ENCODE measurements around the gene AHSP. TPM values are rescaled to one million over a fixed set of nuclear protein-coding genes. Genes with fewer than 3 reads are reported as not detected.
"Not testable (repeated sequence)": the region's sequence is repeated elsewhere in the genome, so short reads cannot be mapped to it uniquely, and the experiment has no call there.

AHSP gene
- polyA plus RNA-seq, 3 donors: 6.2 to 9.4 (median 8.4) TPM

DNA sequence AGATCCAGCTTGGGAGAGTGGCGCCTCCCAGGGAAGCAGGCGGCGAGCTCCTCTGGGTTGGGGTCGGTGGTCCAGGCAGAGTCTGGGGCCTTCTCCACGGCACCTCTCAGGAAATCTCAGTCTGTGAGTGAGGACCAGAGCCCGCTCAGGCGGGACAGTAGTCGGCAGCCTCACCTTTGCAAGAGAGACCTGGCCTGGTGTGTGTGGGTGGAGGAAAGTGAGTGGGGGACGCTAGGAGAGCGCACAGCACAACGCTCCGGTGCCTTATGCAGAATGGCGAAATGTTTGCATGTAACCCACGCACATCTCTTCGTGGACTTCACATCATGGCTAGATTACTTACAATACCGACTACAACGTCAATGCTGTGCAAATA is 2.2 kb downstream of the AHSP start:
- DNase-seq (ENCODE audit: low read depth in 3 of 3, low spot score in 2 of 3): no peak

DNA sequence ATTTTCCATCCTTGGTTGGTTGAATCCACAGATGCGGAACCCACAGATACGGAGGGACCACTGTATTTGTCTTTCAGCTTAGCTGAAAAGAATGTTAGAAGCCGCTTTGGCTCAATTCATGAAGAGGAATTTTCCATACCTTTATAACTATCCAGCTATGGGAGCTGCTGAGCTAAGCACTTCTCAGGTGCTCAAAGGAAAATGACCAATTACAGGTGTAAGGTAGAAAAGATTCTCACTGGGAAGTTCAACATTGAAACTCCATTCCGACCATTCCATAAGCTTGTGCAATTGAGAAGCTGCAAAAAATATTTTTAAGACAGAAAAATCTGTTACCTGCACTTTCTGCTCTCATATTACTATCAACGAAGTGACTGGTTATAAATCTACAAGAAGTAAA is 2.7 kb downstream of the AHSP start:
- DNase-seq (ENCODE audit: low read depth in 3 of 3, low spot score in 2 of 3): no peak

DNA sequence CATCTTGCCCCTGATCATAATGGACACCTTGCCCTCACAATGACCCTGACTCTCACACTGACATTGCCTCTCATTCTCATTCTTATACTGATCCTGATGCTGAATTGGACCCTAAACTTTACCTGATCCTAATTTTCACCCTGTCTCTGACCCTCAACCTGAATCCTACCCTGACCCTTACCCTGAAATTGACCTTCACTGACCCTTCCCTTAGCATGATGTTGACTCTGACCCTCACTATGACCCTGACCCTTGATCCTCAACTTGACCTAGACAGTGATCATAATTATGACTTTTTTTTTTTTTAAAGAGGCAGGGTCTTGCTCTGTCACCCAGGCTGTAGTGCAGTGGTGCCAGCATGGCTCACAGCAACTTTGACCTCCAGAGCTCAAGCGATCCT is 3.4 kb downstream of the AHSP start:
- no peak for DNase-seq (ENCODE audit: low read depth in 3 of 3, low spot score in 2 of 3)

DNA sequence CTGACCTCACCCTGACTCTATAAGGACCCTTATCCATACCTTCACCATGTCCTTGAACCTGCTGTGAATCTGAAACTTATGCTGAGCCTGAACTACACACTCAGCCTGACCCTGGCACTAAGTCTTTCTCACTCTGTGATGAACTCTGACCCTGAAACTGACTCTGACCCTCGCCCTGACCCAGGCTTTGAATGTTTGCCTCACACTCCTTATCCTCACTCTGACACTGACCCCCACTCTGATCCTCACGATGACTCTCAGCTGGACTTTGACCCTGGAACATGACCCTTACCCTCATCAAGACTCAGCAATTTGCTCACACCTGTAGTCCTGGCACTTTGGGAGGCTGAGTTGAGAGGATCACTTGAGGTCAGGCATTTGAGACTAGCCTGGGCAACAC is 4.4 kb downstream of the AHSP start:
- no peak for DNase-seq (ENCODE audit: low read depth in 3 of 3, low spot score in 2 of 3)

DNA sequence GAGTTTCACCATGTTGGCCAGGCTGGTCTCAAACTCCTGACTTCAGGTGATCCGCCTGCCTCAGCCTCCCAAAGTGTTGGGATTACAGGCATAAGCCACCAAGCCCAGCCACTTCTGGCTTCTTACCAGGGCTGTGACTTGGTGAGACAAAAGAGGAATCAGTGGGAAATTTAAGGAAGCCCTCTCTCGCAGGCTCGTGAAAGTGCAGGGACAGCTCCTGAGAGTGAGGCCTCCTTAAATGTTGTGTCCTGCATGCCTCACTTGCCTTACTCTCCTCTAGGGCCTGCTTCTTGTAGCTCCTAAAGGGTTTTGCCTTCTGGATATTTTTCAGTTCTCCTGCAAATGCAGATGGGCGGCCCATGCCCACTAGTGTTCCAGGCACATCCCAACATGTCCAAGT is 5.2 kb downstream of the AHSP start:
- no peak for DNase-seq (ENCODE audit: low read depth in 3 of 3, low spot score in 2 of 3)

DNA sequence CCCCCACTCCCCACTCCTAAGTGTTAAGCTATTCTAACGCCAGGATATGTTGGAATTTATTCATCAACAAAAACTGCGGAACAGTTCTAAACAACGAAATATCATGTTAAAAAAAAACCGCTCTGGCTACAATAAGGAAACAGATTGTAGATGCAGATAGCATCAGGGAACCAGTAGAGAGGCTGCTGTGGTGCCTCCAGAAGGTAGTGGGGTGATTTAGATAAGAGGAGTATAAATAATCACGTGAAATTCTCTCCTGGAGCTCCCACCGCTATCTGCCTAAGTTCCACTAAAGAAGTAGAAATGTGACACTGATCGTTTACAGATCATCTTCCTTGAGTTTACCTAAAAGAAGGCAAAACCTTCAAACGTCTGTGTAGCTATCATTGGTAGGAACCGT is 8.0 kb downstream of the AHSP start:
- no peak for DNase-seq (ENCODE audit: low read depth in 3 of 3, low spot score in 2 of 3)

DNA sequence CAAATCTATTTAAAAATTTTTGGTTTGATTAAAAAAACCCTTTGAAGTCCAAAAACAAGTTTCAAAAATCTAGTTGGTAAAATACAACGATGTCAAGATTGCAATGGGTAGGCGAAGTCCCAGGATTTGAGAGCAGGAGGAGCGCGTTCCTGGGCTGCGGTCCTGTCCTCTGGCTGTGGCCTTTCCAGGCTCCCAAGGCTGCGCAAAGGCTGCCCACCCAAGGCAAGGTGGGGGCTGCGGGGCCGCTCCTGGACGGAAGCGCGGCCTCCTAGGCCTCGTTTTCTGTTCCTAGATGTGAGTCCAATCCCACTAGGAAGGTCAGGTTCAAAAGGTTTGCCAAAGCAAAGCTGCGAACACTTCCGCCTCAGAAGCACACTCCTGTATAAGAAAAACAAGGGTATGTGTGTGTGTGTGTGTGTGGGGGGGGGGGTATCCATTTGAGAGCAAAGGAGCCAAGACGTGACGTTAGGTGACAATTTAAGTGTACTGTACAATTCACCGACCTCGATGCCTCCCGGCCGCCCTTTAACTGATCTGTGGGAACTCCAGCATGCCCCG is 9.2 kb downstream of the AHSP start:
- DNase-seq (ENCODE audit: low read depth in 3 of 3, low spot score in 2 of 3): no peak

DNA sequence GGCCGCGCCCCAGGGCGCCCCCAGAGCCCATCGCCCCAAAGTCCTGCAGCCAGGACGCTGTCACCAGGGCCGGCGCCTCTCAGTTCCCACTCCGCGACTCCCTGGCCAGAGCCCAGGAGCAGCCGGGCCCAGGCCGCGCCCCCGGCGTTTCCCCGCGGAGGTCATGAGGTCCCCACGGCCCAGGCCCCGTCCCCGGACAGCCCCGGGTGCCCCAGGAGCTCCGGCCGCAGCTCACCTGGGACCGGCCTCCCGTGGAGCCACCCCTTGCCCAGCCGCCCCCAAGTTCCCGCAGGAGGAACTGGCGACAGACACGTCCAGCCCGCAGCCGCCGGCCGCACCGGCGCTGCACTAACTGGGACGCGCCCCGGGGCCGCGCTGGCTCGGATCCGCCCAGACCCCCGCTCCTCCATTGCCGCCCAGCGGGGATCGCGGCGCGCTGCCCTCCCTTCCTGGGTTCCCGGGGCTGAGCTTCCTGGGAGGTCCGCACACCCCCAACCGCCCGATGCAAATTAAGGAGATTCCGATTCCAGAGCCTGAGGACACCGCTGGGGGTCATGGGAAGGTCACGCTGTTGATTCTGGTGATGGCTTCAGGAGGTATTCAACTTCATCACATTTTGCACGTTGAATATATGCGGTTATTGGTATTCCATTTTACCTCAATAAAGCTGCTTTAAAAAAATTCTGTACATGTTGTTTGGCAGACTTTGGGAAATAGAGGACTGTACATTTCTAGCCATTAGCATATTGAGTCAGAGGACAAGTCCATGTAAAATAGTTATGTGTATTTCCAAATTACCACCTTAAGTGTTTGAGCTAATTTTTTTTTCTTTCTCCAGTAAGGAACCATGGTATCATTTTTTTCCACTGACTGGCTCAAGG is 9.9 kb downstream of the AHSP start:
- DNase-seq (ENCODE audit: low read depth in 3 of 3, low spot score in 2 of 3): no peak

DNA sequence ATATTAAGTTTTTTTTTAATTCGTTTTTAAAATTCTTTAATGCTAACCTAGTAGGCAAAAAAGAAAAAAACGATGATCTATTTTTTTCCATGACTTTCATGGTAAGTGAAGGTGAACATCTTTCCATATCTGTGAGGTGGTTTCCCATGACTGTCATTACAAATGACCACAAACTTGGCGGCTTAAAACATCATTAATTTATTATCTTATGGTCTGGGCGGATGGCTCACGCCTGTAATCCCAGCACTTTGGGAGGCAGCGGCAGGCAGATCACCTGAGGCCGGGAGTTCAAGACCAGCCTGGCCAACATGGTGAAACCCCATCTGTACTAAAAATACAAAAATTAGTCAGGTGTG is 10.5 kb downstream of the AHSP start:
- not testable (repeated sequence) for DNase-seq (ENCODE audit: low read depth in 3 of 3, low spot score in 2 of 3)

DNA sequence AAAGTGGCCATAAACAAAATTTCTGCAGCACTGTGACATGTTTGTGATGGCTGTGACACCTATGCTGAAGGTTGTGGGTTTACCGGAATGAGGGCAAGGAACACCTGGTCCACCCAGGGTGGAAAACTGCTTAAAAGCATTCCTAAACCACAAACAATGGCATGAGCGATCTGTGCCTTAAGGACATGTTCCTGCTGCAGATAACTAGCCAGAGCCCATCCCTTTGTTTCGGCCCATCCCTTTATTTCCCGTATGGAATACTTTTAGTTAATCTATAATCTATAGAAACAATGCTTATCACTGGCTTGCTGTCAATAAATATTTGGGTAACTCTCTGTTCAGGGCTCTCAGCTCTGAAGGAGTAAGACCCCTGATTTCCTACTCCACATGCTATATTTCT is 12.1 kb downstream of the AHSP start:
- DNase-seq (ENCODE audit: low read depth in 3 of 3, low spot score in 2 of 3): not testable (repeated sequence)

DNA sequence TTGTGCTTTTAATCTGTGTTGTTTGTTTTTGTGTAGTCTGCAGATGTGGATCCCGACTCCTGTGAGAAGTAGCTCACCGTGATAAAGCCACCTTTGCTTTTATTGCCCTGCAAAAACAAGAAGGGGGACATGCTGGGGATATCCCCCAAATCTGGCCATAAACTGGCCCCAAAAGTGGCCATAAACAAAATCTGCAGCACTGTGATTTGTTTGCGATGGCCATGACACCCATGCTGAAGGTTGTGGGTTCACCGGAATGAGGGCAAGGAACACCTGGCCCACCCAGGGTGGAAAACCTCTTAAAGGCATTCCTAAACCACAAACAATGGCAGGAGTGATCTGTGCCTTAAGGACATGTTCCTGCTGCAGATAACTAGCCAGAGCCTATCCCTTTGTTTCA is 15.1 kb downstream of the AHSP start:
- DNase-seq (ENCODE audit: low read depth in 3 of 3, low spot score in 2 of 3): no peak

DNA sequence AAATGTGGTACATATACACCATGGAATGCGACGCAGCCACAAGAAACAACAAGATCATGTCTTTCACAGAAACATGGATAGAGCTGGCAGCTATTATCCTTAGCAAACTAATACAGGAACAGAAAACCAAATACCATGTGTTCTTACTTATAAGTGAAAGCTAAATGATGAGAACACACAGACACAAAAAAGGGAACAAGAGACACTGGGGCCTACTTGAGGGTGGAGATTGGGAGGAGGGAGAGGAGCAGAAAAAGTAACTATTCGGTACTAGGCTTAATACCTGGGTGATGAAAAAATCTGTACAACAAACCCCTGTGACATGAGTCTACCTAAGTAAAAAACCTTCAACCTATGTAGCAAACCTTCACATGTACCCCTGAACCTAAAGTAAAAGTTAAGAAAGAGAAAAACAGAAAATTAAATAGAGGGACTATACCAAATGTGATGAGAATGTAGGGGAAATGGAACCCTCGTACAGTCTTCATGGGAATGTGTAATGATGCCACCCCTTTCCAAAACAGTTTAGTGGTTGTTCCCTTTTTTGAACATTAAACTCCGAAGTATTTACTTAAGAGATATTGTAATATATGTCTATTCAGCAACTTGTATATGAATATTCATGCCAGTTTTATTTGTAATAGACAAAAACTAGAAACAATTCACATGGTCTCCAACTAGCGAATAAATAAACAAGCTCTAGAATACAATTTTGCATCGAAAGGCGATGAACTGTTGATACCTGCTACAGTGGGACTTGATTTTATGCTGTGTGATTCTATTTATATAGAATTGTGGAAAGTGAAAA is 33.9 kb downstream of the AHSP start:
- DNase-seq (ENCODE audit: low read depth in 3 of 3, low spot score in 2 of 3): no peak

DNA sequence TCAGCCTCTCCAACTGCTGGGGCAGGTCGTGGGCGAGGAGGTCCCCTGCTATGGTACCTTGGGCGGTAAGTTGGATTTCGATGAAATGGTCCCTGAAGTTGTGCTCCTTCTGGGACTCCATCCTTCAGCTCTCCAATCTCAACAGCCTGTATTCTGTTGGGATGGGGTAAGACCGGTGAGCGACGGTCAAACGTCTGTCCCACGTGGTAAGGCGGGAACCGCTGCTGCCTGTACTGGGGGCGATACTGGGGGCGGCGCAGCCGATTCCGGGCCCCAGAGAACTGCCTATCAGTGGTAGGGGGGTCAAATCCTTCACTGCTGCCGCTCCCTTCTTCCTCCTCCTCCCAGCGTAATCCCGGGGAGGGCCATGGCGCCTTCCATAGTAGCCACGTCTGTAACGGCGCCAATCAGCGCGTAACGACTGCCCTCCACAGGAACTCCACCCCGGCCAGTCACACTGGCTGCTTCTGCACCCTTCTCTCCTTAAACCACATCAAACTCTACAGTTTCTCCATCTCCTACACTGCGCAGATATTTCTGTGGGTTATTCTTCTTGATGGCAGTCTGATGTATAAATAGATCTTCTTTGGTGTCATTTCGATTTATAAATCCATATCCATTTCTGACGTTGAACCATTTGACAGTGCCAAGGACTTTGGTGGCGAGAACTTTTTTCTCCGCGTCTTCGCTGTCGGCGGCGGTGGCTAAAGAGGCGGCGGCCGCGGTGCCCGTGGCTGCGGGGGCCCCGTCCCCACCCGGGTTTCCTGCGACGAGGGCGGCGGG is 41.1 kb downstream of the AHSP start:
- peak in 1 of 3 donors; percentile 12 for DNase-seq (ENCODE audit: low read depth in 3 of 3, low spot score in 2 of 3)

DNA sequence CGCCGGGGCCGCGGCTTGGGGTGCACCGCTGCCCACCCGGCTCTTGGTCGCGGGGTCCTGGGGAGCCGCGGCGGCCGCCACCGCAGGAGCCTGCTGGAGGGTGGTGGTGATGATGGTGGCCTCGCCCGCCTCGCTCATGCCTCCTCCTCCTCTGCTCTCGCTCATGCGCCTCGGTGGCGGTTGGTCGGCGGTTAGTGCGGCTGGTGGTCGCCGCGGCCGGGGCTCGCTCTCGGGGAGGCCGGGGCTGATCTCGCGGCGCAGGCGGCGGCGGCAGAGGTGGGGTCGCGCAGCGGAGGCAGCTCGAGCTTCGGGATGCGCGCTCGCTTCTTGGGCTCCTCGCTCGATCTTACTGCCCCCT is 41.6 kb downstream of the AHSP start:
- no peak for DNase-seq (ENCODE audit: low read depth in 3 of 3, low spot score in 2 of 3)

DNA sequence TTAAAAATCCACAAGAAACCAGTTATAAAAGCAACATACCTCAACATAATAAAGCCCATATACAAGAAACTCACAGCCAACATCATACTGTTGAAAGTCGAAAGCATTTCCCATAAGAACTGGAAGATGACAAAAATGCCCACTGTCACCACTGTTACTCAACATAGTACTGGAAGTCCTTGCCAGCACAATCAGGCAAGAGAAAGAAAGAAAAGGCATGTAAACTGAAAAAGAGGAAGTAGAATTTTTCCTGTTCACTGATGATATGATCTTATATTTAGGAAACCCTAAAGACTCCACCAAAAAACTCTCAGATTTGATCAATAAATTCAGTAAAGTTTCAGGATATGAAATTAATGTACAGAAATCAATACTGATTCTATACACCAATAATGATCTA is 45.1 kb downstream of the AHSP start:
- no peak for DNase-seq (ENCODE audit: low read depth in 3 of 3, low spot score in 2 of 3)

DNA sequence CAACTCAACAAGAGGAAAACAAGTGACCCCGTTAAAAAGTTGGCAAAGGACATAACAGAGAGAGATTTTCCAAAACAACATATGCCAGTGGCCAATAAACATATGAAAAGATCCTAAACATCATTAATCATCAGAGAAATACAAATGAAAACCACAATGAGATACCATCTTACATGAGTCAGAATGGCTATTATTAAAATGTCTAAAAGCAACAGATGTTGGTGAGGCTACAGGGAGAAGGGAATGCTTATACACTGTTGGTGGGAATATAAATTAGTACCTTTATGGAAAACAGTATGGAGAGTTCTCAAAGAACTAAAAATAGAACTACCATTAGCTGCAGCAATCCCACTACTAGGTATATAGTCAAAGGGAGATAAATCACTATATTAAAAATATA is 46.5 kb downstream of the AHSP start:
- not testable (repeated sequence) for DNase-seq (ENCODE audit: low read depth in 3 of 3, low spot score in 2 of 3)

DNA sequence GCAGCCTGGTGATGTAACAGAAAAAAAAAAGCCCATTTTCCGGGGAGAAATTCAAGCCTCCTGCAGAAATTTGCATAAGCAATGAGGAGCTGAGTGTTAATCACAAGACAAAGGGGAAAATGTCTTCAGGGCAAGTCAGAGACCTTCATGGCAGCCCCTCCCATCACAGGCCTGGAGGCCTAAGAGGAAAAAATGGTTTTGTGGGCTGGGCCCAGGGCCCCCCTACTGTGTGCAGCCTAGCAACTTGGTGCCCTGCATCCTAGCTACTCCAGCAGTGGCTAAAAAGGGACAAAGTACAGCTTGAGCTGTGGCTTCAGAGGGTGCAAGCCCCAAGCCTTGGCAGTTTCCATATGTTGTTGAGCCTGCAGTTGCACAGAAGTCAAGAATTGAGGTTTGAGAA is 49.7 kb downstream of the AHSP start:
- DNase-seq (ENCODE audit: low read depth in 3 of 3, low spot score in 2 of 3): no peak
